RWPE1 (cell line): Measurements from ENCODE around the gene UBAC2.
"Not testable (repeated sequence)": the region's sequence is repeated elsewhere in the genome, so short reads cannot be mapped to it uniquely, and the experiment has no call there.

Source experiments
- CTCF ChIA-PET: fragments of 350-600 bp; sonication (Branson Sonifier 250); formaldehyde crosslinking; extraction: SDS; loops from one replicate; lab custom pipeline; 2021; lab: Yijun Ruan, JAX
- POLR2A ChIA-PET: fragments of 400-600 bp; formaldehyde crosslinking; extraction: SDS; loops from one replicate; lab custom pipeline; 2020; ENCODE audit warnings: antibody characterized with exemption; ENCODE audit not compliant: low non-redundant PET; lab: Yijun Ruan, JAX
- DNase-seq: peaks from one replicate; pipeline ENCODE4 v3.0.0; 2012; ENCODE audit warnings: low spot score
- H3K27ac ChIP-seq: fragments of 450-650 bp; 2 replicates; pipeline ENCODE4 v1.5.1; 2017
- CTCF ChIP-seq: fragments of 450-650 bp; conservative IDR thresholded peaks from 2 replicates; pipeline ENCODE4 v1.5.1; 2017; ENCODE audit warnings: low read depth, mild to moderate bottlenecking

The UBAC2 gene

GRCh38 chr13:99385940-99386339 is 185.3 kb downstream of the UBAC2 start:
- H3K27ac ChIP-seq = no peak overlapping the region
- TF ChIP-seq CTCF = no peak
- POLR2A ChIA-PET = no interaction called here
- DNase-seq = no peak
- CTCF ChIA-PET = no interaction called here

GRCh38 chr13:99386495-99386894 is 185.8 kb downstream of the UBAC2 start:
- H3K27ac ChIP-seq = no peak overlapping the region
- ChIA-PET CTCF (interaction anchor here (0.6 kb wide), 1 partner anchor 1706 kb away, joined by 3 read pairs; no protein-coding TSS in a partner anchor), POLR2A (interaction anchor here (0.5 kb wide), 1 partner anchor 11 kb away, joined by 6 read pairs; no protein-coding TSS in a partner anchor)
- no peak for TF ChIP-seq CTCF
- no peak for DNase-seq

GRCh38 chr13:99386911-99387788 is 186.5 kb downstream of the UBAC2 start:
- DNase-seq = peak; percentile 10
- CTCF ChIA-PET = interaction anchor here (0.6 to 0.7 kb wide), 3 partner anchors 12 to 1706 kb away, joined by 3 to 8 read pairs (median 3); no protein-coding TSS in a partner anchor

GRCh38 chr13:99388334-99388923 is 187.8 kb downstream of the UBAC2 start:
- no peak for TF ChIP-seq CTCF
- no peak overlapping the region for H3K27ac ChIP-seq
- ChIA-PET POLR2A (no interaction called here), CTCF (interaction anchor here (0.7 to 0.9 kb wide), 2 partner anchors 23 to 48 kb away, joined by 3 read pairs; no protein-coding TSS in a partner anchor)
- DNase-seq = no peak

More at GRCh38 chr13:99386911-99387788, 186.5 kb downstream of the UBAC2 start:
- H3K27ac ChIP-seq = no peak overlapping the region
- POLR2A ChIA-PET = interaction anchor here (0.5 kb wide), 1 partner anchor 12 kb away, joined by 6 read pairs; no protein-coding TSS in a partner anchor
- TF ChIP-seq CTCF = peak; percentile 19; the same call in 1 of the 2 replicates

- H3K27ac ChIP-seq, DNase-seq, CTCF ChIA-PET, POLR2A ChIA-PET: not testable (repeated sequence)
These were observed 188.4 kb downstream of the UBAC2 start for GRCh38 chr13:99389094-99389493.

GRCh38 chr13:99389520-99390304 is 189.1 kb downstream of the UBAC2 start:
- ChIA-PET POLR2A (no interaction called here), CTCF (interaction anchor here (0.6 kb wide), 1 partner anchor 378 kb away, joined by 3 read pairs; no protein-coding TSS in a partner anchor)
- no peak for TF ChIP-seq CTCF
- DNase-seq = no peak
- H3K27ac ChIP-seq = no peak overlapping the region
